ENCODE results near the gene NTM. TPM values are rescaled to one million over a fixed set of nuclear protein-coding genes. Genes with fewer than 3 reads are reported as not detected.

The NTM gene
- total and polyA plus RNA-seq, 12 donors: 0.43 to 3.0 (median 1.3) TPM

DNA sequence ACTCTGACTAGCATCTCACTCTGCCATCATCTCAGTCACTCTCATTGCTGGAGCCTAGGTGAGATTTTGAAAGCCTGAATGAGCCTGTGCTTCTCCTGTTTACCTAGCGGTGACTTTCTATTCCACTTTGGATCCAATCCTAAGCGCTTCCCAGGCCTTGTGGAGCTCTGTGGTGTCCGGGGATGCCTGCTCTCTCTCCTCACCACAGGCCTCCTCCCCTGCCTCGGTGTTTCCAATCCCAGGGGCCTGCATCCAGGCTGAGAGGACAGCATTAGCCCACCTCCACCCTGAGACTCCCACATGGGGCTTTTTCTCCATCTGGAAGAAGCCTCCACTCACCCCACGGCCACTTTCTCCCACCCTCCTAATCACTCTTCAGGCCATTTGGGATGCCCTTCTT, 380.3 kb downstream of the NTM start:
- Histone ChIP-seq H3K36me3 (no peaks in the 10 kb centered on the region), H3K27me3 (peaks cover 0 to 15% (median 0%) of the 10 kb centered on the region in 7 donors), H3K9me3 (no peaks in the 10 kb centered on the region), H3K4me3 (no peak overlapping the region), H3K4me1 (peaks cover 0 to 11% (median 0%) of the 10 kb centered on the region in 9 donors), H3K27ac (no peak overlapping the region)
- TF ChIP-seq, protein P1, sequence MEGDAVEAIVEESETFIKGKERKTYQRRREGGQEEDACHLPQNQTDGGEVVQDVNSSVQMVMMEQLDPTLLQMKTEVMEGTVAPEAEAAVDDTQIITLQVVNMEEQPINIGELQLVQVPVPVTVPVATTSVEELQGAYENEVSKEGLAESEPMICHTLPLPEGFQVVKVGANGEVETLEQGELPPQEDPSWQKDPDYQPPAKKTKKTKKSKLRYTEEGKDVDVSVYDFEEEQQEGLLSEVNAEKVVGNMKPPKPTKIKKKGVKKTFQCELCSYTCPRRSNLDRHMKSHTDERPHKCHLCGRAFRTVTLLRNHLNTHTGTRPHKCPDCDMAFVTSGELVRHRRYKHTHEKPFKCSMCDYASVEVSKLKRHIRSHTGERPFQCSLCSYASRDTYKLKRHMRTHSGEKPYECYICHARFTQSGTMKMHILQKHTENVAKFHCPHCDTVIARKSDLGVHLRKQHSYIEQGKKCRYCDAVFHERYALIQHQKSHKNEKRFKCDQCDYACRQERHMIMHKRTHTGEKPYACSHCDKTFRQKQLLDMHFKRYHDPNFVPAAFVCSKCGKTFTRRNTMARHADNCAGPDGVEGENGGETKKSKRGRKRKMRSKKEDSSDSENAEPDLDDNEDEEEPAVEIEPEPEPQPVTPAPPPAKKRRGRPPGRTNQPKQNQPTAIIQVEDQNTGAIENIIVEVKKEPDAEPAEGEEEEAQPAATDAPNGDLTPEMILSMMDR (IDR thresholded peaks at IDR 0.05): no peak
- intact Hi-C loops (cut with DNase I): no loop called here
- no peak for ATAC-seq
- DNase-seq: no peak
- WGBS, 2 donors: 89 to 92% methylated on average over 5 of the region's 5 CpGs

DNA sequence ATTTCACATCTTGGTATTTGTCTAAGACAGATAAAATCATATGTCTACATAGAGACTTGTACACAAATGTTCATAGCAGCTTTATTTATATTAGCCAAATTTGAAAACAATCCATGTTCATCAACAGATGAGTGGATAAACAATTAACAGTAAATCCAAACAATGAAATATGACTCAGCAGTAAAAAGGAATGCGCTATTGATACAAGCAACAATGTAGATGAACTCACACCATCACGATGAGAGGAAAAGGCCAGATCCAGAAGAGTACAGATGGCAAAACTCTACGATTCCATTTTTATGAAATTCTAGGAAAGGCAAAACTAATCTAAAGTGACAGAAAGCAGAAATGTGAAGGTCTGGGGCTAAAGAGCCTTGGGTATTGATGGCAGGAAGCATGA, 384.3 kb downstream of the NTM start:
- Histone ChIP-seq H3K36me3 (no peaks in the 10 kb centered on the region), H3K9me3 (no peaks in the 10 kb centered on the region), H3K27ac (no peak overlapping the region), H3K4me1 (no peaks in the 10 kb centered on the region), H3K27me3 (peaks cover 0 to 6% (median 0%) of the 10 kb centered on the region in 7 donors), H3K4me3 (no peak overlapping the region)
- DNase-seq: no peak
- intact Hi-C loops (cut with DNase I): no loop called here
- TF ChIP-seq, protein P1 (IDR thresholded peaks at IDR 0.05): no peak
- ATAC-seq: no peak
- WGBS, 2 donors: 72 to 76% methylated on average over 3 of the region's 3 CpGs

DNA sequence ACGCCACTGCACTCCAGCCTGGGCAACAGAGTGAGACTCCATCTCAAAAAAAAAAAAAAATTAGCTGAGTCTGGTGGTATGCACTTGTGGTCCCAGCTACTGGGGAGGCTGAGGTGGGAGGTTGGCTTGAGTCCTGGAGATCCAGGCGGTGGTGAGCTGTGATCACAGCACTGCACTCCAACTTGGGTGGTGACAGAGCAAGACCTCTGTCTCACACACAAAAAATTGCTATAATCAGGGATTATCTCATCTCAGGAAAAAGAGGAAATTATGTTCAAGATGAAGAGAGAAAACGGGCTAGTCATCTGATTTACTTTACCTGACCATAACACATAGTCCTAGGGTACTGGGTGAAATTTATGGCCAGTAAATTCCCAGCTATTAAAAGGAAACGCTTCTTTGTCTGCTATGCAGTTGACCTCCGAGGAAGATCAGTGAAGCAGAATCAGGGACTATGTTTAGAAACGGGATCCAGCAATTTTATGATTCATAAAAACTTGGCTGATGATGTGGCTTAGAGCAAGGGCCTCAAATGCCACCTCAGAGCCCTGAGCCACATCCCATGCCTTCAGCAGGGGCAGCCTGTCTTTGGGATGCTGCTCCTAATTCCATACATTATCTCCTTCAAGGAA, 386.2 kb downstream of the NTM start:
- intact Hi-C loops (cut with DNase I): no loop called here
- Histone ChIP-seq H3K27ac (no peak overlapping the region), H3K36me3 (no peaks in the 10 kb centered on the region), H3K9me3 (peaks cover 0 to 4% (median 0%) of the 10 kb centered on the region in 11 donors), H3K4me3 (no peak overlapping the region), H3K4me1 (no peaks in the 10 kb centered on the region), H3K27me3 (peaks cover 0 to 20% (median 7%) of the 10 kb centered on the region in 7 donors)
- ATAC-seq: no peak
- DNase-seq: no peak
- WGBS, 2 donors: 66 to 69% methylated on average over 6 of the region's 6 CpGs
- TF ChIP-seq, protein P1 (IDR thresholded peaks at IDR 0.05): no peak

DNA sequence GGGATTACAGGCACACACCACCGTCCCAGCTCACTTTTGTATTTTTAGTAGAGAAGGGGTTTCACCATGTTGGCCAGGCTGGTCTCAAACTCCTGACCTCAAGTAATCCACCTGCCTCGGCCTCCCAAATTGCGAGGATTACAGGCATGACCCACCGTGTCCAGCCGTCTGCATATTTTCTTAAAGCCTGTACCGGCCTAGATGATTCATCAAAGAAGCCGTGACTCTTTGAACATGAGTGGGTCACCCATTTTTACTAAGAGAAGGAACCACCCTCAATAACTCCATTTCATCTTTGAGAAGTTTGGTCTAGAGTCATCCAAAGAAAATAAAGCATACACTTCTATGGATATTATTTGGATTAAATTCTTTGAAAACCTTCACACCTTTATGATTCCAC, 388.3 kb downstream of the NTM start:
- no peak for ATAC-seq
- 91% methylated on average over 7 of the region's 7 CpGs for WGBS, 2 donors
- TF ChIP-seq, protein P1 (IDR thresholded peaks at IDR 0.05): no peak

More for the DNA sequence above, 388.3 kb downstream of the NTM start:
- Histone ChIP-seq H3K27me3 (peaks cover 0 to 34% (median 13%) of the 10 kb centered on the region in 7 donors), H3K4me3 (no peak overlapping the region), H3K4me1 (no peaks in the 10 kb centered on the region), H3K27ac (peak overlapping the region in 1 of 10 donors; percentile 44), H3K36me3 (no peaks in the 10 kb centered on the region), H3K9me3 (peaks cover 0 to 6% (median 0%) of the 10 kb centered on the region in 11 donors)
- no peak for DNase-seq
- intact Hi-C loops (cut with DNase I): no loop called here
